Fibroblast of peridontal ligament (primary cell): ENCODE measurements around the gene C1orf174.

Source experiments
- DNase-seq: peaks from one replicate; pipeline ENCODE4 v3.0.0-alpha.2; 2010; ENCODE audit errors: extremely low read depth

The C1orf174 gene

DNA sequence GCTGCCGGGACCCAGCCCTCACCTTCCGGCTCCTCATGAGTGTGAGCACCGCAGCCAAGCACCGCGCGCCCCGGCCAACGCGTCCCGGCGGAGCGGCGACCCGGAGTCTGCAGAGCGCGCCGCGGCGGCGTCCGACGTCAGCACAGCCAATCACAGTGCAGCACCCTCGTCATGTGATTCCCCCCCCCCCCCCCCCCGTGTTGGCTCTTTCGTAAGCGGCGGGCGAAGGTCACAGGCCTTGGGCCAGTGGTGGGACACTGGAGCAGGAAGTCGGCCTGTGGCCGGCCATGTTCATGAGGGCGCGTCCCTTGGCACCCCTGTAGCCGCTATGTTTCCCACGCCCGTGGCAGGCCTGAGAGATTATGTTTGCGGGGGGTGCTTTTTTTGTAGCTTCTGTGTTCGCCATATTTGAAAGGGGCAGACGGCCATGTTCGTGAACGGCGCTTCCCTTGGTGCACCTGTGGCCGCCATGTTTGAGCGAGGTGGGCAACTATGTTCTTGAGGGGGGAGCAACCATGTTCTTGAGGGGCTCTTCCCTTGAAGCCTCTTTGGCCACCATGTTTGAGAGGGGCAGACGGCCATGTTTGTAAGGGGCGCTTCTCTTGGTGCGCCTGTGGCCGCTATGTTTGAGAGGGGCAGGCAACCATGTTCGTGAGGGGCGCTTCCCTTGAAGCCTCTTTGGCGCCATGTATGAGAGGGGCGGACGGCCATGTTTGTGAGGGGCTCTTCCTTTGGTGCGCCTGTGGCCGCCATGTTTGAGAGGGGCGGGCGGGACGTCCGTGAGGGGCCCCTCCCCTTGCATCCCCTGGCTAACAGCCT is at the start of gene C1orf174:
TSS of gene C1orf174 (minus strand) at position 123 of the 819 bp plus-strand sequence. CDS start at position 37, 86 bp downstream.
- DNase-seq: peak; percentile 99

DNA sequence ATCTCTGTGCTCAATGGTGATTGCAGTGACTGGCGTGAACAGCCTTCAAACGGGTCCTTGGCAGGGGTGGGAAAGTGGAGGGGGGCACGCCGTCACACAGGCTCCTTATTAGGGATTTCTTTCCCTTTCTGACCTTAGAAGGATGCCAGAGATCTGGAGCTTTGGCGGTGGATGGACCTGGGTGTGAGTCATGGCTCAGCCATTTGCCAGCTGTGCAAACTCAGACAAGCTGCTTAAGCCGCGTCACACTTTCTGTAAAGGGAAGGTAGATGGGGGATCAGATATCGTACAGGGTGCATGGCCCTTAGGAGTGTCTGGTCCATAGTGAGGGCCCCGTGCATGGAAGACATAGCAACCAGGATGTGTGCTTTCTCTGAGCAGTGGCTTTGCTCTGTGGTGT is 48.3 kb upstream of the C1orf174 start:
- no peak for DNase-seq

DNA sequence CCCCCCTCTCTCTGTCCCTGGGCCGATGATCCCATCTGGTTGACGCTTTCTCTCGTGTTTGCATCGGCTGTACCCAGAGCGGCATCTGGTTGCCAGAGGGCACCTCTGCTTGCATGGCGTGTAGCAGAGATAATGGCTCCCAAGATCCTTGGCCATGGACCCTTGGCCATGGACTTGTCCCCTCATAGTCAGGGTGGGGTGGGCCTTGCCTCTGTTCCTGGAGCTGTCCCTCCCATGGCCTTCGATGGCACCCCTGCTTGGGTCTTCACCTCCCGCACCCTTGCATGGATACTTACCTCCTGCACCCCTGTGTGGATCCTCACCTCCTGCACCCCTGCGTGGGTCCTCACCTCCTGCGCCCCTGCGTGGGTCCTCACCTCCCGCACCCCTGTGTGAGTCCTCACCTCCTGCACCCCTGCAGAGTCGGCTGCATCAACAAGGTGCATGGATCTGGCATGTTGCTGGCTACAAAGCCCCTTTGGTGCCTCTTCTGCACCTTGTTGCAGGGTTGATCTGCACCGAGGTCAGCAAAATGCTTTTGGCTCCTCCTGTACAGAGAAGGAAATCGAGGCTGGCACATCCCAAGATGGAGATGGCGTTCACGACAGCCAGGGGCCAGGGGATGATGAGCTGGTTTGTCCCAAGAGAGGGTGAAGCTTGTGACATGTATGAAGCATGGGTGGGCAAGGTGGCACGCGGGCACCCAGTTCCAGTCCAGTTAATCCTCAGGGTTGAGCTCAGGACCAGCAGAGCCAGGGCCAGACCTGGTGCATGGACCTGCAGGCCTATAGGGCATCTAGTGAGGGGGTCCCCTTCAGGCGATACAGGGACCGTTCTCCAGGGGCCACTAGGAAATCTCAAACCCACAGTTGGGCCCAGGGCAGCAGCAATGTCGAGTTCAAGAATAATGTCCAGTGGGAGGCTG is 46.1 kb upstream of the C1orf174 start:
- DNase-seq: no peak

DNA sequence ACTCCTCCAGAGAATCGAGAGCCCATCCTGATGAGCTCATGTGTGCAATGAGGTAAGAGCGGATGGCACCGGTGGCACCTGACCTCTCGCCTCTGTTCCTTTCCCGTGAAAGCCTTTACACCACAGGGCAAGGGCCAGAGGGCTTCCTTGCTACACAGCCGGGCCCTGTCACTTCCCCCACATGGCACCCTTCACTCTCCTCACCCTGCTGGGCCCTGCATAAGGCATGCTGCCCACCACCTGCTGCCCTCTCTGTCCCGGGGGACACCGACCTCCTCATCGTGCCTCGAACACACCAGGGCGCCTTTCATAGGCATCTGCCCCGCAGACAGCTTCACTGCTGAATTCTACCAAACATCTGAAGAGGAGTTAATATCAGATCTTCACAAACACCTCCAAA is 45.1 kb upstream of the C1orf174 start:
- DNase-seq: no peak

DNA sequence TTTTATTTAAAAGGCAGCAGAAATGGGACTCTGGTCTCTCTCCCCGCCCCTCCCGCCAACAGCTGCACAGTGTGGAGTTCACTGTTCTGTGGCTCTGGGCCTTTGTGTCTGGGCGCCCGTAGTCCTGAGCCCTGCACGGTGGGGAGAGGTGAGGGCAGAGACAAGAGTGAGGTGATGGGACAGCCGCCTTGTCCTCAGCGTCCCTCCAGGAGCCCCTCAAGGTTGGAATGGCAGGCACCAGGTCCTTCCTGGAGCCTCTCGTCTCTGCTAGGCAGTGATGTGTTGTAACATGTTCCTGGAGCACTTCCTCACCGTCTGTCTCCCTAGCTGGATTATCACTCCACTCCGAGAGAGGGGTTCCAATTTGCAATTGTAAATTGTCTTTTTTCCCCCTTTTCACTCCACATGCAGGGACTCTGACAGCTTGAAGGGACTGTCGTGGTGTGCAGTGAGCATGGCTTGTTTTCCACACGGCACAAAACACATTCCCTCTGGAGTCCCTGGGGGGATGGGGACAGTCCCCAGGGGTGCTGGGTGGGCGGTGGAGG is 44.6 kb upstream of the C1orf174 start:
- DNase-seq: no peak

DNA sequence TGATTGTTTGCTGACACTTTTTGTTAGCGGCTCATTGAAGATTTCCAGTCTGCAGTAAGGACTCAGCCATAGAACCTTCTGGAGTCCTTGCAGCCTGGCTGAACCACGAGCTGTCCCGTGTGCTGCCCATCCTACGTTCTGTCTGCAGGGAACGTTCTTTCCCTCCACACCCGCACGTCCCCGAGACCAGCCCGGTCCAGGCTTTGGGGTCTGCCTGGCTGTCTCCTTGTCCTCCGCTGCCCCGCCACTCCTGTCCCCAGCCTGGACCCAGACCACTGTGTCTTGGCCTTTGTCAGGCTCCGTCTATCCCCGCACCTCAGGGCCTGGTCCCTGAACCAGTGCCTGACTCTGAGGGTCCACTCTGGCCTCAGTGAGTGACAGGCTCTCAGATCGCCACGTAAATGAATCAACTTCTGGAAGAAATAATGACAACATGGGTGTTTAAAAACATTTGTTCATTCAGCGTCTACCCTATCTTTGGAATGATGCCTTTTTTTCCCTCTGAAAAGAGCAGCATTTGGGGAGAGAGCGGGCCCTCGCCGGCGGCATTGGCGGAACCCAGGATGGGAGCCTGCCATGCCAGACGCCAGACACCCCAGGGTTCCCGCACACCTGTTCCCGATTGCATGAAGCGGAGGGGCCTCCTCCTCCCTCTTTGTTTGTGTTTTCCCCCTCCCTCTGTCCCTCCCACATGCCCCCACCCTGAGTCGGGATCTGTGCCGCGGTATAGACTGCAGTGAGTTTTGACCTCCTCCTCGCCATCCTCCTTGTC is 43.9 kb upstream of the C1orf174 start:
- DNase-seq: no peak

DNA sequence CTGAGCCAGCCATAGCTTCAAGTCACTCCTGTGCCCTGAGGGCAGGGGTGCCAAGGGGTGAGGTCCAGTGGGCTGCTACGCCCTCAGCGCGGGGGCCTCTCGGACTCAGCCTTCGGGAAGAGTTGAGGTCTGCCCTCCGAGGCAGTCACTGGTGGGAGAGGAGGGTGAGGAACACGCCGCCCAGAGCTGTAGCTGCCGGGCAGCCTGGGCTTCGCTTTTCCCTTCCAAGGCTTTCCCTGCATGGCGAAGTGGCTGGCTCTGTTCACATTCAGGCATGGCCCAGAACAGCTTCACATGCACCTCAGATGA is 43.0 kb upstream of the C1orf174 start:
- no peak for DNase-seq

DNA sequence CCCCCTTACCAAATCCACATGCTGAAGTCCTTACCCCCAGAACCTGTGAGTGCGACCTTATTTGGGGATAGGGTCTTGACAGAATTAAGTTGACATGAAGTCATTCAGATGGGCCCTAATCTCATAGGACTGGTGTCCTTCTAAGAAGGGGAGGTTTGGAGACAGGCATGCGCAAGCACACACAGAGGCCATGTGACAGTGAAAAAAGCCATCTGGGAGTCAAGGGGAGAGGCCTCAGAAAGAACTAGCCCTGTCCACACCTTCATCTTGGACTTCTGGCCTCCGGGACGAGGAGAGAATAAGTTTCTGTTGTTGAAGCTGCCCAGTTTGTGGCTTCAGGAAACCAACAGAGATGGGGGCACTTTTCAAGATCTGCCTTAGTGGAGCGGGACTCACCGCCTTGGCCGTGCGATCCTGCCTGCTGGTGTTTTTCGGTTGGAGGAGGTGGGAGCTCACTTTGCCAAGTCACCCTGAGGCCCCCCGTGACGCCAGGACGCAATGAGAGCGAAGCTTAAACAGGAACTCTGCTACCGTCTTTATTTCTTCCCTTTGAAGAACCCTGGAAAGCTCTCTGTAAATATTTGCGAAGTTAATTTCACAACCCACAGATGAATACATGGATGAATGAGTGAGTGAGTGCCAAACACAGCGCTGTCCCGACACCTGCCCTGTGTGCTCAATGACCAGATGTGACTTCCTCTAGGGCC is 42.5 kb upstream of the C1orf174 start:
- no peak for DNase-seq

DNA sequence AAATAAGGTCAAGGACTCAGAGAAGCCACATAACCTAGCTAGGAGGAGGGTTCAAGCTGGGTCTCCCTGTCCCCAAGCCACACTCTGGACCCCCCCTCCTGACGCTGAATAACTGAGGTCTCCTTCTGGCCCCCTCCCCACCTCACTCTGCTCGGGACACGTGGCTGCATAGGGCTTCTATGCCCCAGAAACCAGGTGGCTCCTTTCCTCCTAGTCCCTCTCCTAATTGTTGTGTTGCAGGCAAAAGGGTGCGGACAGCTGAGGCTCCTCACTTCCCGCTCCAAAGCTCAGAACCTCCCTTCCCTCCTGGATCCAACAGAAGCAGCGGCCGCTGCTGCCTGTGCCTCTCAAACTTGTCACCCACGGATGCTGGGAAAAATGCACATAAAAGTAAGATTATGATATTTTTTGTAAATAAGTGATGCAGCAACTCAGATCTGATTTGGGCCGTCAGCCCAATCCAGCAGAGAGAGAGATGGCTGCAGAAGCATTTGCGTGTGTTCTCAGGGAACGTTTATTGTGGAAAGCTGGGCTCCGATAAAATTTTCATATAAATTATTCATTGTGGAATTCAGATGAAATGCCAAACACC is 40.8 kb upstream of the C1orf174 start:
- no peak for DNase-seq

DNA sequence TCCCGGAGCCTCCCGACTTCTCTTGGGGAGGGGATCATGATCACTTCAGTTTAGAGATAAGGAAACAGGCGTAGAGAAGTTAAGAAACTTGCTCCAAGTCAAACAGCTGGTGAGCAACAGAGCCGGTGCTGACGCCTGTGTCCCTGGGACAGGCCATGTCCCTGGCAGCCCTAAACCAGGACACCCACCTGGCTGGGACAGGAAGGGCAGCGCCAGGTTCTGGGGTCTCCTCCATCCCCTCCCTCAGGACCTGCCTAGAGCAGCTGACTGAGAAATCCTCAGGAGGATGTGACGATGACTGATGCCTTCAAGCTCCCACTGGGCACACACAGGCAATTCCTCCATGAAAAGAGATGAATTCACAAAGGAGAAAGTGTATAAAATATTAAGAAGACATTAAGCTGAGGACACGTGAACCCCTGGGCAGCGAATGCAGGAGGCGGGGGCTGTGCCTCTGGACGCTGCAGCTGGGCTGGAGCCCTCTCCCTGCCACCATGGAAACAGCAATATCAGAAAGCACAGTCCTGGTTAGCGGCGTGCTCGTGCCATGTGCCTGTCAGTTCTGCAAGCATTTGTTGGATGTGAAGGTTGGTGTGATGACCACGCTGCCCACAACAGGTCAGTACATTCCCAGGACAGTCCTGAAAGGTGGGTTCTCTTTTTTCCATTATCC is 40.1 kb upstream of the C1orf174 start:
- no peak for DNase-seq

DNA sequence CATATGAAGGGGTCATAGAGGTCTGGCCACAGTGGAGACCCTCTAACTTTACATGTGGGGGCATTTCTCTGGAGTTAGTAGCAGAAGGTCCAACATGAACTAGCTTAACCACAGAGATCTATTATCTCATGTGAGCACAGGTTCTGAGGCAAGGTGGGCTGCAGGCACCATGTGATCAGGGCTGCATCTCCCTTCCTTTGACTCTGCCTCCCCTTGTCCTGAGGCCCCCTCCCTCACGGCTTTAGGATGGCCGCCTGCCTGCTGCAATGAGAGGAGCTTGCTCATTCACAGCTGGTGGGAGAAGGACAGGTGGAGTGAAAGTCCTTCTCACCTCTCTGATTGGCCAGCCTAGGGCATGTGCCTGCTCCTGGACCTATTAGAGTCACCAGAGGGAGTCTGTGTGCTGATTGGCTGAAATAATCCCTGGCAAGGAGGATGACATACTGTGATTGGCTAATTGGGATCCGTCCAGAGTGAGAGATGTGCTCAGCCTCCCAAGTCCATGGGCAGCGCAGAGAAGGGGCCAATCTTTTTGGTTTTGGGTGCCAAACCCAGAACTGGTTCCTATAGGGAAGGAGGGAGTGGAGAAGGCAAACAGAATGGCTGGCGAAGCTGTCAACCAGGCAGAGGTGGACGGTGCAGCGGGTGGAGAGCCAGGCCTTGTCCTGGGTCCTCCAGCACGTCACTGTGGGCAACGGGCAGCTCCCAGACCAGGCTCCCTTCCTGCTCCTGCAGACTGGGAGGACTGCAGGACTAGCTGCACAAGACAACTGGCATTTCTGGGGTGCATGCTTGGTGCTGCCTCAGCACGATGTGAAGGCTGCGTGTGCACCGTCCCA is 39.4 kb upstream of the C1orf174 start:
- DNase-seq: no peak

DNA sequence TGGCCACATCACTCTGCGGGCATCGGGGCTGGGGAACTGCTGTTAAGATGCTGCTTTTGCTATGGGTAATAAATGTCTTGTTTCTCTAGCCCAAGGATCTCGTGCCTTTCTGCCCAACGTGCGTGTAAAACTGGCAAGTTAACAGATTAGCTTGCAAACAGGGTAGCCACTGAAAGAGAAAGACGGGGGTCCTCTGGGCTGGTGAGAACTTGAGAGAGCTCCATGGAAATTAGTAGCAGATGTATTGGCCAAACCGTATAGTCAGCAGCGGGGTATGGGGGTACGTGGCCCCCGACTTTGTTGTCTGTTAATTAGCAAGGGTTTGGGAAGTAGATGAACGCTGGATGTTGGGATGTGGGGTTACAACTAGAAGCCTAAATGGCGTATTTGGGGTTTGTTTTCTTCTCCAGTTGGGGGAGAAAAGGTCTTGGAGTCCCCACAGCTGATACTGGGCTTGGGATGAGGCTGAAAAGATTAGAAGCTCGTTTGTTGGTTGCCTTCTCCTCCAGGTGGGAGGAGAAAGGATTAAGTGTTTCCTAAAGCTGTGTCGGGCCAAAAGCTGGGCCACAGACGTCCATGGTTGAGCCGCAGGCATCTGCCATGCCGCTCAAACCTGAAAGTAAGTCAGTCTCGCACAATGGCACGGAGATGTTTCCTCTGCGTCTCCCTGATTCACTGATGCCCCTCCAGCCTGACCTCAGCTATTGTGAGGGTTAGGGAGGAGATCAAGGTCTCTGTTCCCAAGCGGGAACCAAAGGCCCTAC is 32.3 kb upstream of the C1orf174 start:
- DNase-seq: no peak

DNA sequence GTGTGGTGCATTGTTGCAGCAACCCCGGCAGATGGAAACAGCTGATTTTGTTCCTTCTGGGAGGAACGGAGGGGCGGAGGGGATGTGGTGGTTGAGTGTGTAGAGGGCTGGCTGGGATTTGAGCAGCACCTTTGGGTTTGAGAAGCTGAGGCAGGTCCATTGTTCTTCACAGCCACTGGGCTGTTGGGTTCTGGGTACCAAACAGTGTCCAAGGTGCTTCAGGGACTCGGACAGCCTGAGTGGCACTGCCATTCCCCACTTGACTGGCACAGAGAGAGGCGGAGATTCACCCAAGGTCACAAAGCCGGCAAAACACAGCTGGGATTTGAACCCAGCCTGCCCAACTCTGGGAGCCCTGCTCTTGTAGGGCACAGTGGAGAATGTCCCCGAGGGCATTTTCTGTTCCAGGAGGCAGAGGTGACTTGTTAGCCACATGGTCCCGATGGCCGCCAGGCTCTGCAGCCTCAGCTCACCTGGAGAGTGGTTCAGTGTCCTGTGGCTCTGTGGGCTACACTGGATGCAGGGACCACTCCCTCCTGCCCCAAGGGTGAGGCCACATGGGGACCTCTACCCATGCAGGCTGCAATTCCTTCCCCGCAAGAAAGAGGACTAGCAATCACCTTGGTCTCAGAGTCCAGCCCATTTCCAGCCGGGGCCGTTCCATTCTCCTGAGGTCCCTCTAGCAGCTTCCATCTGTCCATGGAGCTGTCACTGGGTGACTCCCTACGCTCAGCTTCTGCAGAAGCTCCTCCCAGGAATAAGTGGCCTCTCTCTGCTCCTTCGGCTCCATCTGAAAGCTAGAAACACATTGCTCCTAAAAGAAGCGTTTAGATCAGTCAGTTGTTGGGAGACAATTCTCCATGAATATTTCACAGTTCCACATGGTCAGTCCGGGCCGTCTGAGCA is 31.2 kb upstream of the C1orf174 start:
- no peak for DNase-seq

DNA sequence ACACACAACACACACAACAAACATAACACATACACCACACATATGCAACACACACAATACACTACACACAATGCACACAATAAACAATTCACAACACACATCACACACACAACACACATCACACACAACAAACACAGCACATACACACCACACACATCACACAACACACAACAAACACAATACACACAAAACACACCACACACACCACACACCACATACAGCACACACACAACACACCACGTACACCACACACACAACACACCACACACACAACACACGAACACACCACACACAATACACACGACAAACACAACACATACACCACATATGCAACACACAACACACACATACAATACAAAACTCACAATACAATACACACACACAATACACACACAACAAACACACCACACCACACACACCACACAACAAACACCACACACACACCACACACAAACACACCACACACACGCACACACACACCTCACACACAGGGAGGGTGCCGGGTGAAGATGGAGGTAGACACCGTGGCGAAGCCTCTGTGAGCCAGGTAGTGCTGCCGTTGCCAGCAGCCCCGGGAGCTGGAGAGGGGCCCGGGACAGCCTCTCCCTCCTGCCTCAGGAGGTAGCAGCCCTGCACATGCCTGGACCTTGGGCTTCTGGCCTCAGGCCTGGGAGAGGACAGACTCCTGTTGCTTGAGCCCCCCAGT is 30.4 kb upstream of the C1orf174 start:
- DNase-seq: no peak

DNA sequence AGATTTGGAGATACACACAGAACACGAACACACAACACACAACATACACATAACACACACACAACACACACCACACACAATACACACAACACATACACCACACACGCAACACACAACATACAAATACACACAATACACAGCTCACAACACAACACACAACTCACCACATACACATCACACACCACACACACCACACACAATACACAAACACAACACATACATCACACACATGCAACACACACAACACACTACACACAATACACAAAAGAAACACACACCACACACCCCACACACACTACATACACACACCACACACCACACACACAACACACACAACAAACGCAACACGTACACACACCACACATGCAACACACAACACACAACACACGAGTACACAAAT is 29.1 kb upstream of the C1orf174 start:
- no peak for DNase-seq

DNA sequence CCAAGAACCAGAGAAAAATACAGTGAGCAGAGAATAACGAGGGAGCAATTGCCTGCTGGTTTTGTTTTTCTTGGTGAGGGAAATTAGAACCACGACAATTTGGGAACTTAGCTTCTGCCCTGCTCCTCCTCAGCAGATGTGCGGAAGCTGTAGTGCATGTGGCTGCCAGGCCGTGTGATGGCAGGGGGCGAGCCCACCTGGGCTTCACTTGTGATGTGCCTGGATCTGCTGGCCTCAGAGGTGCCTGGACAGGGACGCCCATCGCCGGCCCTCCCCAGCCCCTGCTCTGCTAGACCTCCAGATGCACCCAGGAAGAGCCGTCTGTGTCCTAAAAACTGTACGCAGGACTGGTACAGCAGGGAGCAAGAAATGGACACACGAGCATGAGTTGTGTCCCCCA is 28.5 kb upstream of the C1orf174 start:
- DNase-seq: no peak

DNA sequence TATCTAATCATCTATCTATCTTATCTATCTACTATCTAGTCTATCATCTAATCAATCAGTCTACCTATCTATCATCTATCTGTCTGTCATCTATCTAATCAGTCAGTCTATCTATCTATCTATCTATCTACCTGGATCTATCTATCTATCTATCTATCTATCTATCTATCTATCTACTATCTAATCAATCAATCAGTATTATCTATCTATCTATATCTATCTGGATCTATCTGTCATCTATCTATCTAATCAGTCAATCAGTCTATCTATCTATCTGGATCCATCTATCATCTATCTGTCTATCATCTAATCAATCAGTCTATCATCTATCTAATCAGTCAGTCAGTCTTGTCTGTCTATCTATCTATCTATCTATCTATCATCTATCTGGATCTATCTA is 26.9 kb upstream of the C1orf174 start:
- no peak for DNase-seq
